Measurements from ENCODE around the gene CCDC194. TPM values are rescaled to one million over a fixed set of nuclear protein-coding genes. Genes with fewer than 3 reads are reported as not detected.

Gene CCDC194
- total RNA-seq, 1 donor from 2014 or later, result 0.56 TPM

DNA sequence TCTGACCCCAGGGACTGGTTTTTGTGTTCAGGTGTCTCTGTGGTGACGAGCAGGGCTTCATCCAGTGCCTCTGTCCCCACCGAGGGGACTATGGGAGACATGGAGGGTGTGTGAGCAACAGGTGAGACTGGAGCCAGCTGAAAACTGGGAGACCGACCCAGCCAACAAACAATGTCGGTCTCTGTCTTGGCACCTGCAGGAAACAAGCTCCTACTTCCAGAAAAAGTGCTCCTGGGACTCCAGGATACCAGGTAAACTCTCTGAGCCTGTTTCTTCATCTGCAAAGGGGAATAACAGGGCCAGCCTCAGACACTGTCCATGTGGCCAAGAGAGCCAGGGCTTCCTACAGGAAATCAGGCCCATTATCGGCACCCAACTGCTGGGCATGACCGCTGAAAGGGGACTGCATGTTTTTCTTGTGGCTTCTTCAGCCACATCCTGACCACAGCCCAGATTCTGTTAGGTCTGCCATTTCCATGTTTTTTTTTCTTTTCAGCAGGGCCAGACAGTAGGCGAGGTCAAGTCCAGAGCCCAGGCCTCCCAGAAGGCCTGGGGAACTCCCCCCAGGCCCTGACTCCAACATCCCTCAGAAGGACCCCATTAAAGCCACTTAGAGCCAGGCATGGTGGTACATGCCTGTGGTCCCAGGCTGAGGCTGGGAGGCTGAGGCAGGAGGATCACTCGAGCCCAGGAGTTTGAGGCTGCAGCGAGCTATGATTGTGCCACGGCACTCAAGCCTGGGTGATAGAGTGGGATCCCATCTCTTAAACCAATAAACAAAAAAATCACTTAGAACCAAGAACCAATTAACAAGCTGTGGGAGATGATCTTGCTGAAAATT is 12.3 kb upstream of the CCDC194 start:
- H3K9me3 Mint-ChIP-seq, result no peaks in the 10 kb centered on the region
- TF ChIP-seq, protein P1, sequence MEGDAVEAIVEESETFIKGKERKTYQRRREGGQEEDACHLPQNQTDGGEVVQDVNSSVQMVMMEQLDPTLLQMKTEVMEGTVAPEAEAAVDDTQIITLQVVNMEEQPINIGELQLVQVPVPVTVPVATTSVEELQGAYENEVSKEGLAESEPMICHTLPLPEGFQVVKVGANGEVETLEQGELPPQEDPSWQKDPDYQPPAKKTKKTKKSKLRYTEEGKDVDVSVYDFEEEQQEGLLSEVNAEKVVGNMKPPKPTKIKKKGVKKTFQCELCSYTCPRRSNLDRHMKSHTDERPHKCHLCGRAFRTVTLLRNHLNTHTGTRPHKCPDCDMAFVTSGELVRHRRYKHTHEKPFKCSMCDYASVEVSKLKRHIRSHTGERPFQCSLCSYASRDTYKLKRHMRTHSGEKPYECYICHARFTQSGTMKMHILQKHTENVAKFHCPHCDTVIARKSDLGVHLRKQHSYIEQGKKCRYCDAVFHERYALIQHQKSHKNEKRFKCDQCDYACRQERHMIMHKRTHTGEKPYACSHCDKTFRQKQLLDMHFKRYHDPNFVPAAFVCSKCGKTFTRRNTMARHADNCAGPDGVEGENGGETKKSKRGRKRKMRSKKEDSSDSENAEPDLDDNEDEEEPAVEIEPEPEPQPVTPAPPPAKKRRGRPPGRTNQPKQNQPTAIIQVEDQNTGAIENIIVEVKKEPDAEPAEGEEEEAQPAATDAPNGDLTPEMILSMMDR (IDR thresholded peaks at IDR 0.05), result no peak
- TF ChIP-seq EZH2 (IDR thresholded peaks at IDR 0.05), result no peak
- TF ChIP-seq EZH2phosphoT487 (IDR thresholded peaks at IDR 0.05), result no peak
- H3K36me3 Mint-ChIP-seq, result no peaks in the 10 kb centered on the region

DNA sequence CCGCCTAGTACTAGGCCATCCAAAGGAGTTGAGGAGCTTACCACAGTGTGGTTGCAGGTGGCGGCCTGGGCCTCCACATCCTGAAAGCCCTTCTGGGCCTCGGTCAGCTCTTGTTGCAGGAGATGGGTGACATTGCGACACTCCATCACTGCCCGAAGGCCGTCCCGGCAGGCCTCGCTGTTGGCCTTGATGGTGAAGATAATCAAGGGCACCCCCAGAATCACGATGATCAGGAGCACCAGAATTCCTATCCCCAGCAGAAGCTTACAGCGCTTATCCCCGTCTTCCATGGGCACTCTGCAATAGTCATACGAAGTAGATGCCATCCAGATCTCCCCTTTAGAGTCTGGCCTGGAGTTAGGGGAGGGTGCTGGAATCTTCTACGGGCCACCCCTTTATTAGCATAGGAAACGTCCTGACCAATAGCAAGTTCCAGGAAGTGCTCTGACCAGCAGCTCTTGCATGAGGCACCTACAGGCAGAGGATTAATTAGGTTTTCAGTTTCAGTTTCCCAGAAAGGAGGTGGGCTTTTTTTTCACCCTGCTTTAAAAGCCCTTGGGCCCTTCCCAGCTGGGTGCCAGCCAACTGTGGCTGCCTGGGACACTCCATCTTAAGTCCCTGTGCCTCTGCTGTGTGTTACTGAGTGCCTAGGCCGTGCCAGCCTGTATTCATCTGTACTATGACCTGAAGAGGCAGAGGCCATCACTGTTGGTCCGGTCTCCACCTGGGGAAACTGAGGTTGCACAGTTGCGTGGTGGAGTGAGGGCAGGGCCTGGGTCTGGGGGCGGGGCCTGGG is 11.5 kb upstream of the CCDC194 start, which contains the start of gene BST2:
Gene BST2, minus strand, starts transcription at position 381 of the 796 bp plus-strand sequence. Its CDS starts 55 bp downstream, at position 326.
- Mint-ChIP-seq H3K27ac (peak within 1 kb of the TSS; percentile 57), H3K4me3 (peak within 1 kb of the TSS; percentile 86), H3K36me3 (no peaks in the 10 kb centered on the region), H3K4me1 (peaks cover 40% of the 10 kb centered on the region), H3K27me3 (ENCODE audit: insufficient read depth, low read depth) (peaks cover 5% of the 10 kb centered on the region), H3K9me3 (no peaks in the 10 kb centered on the region)
- Histone ChIP-seq H3K27ac (peak within 1 kb of the TSS; percentile 89), H4K20me1 (ENCODE audit: low read depth) (peaks cover 7% of the 10 kb centered on the region), H3K4me2 (peak within 1 kb of the TSS; percentile 90), H3K27me3 (no peaks in the 10 kb centered on the region), H3K9ac (no peak within 1 kb of the TSS), H2AFZ (replicated peaks) (no peak within 1 kb of the TSS), H3K79me2 (ENCODE audit: low read depth) (peaks cover 15% of the 10 kb centered on the region), H3K9me3 (ENCODE audit: low read depth) (no peaks in the 10 kb centered on the region), H3K4me1 (peaks cover 19% of the 10 kb centered on the region), H3K36me3 (no peaks in the 10 kb centered on the region), H3F3A (ENCODE audit: low read depth) (peaks cover 43% of the 10 kb centered on the region), H3K4me3 (peak within 1 kb of the TSS; percentile 61)
- peak; percentile 53 for DNase-seq (ENCODE audit: low spot score)
- TF ChIP-seq EZH2 (IDR thresholded peaks at IDR 0.05), result no peak
- TF ChIP-seq EZH2phosphoT487 (IDR thresholded peaks at IDR 0.05), result no peak
- TF ChIP-seq, protein P1 (IDR thresholded peaks at IDR 0.05), result no peak

More for the DNA sequence above, 12.3 kb upstream of the CCDC194 start:
- Histone ChIP-seq H3K79me2 (ENCODE audit: low read depth) (peaks cover 15% of the 10 kb centered on the region), H3K9me3 (ENCODE audit: low read depth) (no peaks in the 10 kb centered on the region), H2AFZ (replicated peaks) (no peak overlapping the region), H3K4me2 (no peak overlapping the region), H3K9ac (no peak overlapping the region), H3K27me3 (no peaks in the 10 kb centered on the region), H4K20me1 (ENCODE audit: low read depth) (peaks cover 7% of the 10 kb centered on the region), H3K36me3 (no peaks in the 10 kb centered on the region), H3K4me3 (no peak overlapping the region), H3K27ac (peak overlapping the region; percentile 40), H3K4me1 (peaks cover 19% of the 10 kb centered on the region), H3F3A (ENCODE audit: low read depth) (peaks cover 43% of the 10 kb centered on the region)
- Mint-ChIP-seq H3K4me1 (peaks cover 40% of the 10 kb centered on the region), H3K27me3 (ENCODE audit: insufficient read depth, low read depth) (peaks cover 5% of the 10 kb centered on the region), H3K4me3 (peak overlapping the region; percentile 77), H3K27ac (no peak overlapping the region)
- no peak for DNase-seq (ENCODE audit: low spot score)

DNA sequence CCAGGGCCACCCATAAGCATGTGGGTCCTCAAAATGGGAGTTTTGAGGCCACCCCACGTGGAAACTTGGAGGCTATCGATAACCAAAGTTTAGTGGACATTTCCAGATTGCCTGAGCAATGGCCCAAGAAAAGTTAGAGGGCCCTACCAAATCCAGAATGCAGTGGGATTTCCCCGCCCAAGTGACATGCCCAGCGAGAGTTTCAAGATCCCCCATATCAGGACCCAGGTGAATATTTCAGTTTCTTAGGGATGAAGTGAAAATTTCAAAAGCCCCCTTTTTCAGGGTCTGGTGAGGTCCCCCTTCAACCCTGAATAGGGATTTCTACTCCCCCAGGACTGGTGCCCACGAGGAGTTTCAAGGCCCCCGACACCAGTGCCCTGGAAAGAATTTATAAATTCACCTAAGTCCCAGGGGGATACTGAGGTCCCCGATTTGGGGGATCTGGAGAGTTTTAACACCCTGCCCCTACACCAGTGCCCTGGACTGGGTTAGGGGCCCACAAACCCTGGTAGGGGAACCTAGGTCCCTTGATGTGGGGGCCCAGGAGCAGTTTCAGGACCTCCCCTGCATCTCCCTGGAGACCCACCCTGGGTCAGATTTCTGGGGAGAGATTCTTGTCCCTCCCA is 10.7 kb upstream of the CCDC194 start:
- peak overlapping the region; percentile 90 for H3K4me2 ChIP-seq
- H2AFZ ChIP-seq (replicated peaks), result no peak overlapping the region
- no peaks in the 10 kb centered on the region for H3K9me3 ChIP-seq (ENCODE audit: low read depth)
- H3K4me3 Mint-ChIP-seq, result peak overlapping the region; percentile 86
- peaks cover 40% of the 10 kb centered on the region for H3K4me1 Mint-ChIP-seq
- no peaks in the 10 kb centered on the region for H3K9me3 Mint-ChIP-seq
- H3K9ac ChIP-seq, result no peak overlapping the region
- peaks cover 19% of the 10 kb centered on the region for H3K4me1 ChIP-seq
- H4K20me1 ChIP-seq (ENCODE audit: low read depth), result peaks cover 7% of the 10 kb centered on the region
- TF ChIP-seq, protein P1 (IDR thresholded peaks at IDR 0.05), result no peak
- no peak for TF ChIP-seq EZH2 (IDR thresholded peaks at IDR 0.05)
- no peak for TF ChIP-seq EZH2phosphoT487 (IDR thresholded peaks at IDR 0.05)
- H3K27me3 Mint-ChIP-seq (ENCODE audit: insufficient read depth, low read depth), result peaks cover 5% of the 10 kb centered on the region
- peaks cover 15% of the 10 kb centered on the region for H3K79me2 ChIP-seq (ENCODE audit: low read depth)
- H3K4me3 ChIP-seq, result peak overlapping the region; percentile 61
- DNase-seq (ENCODE audit: low spot score), result no peak
- H3K36me3 Mint-ChIP-seq, result no peaks in the 10 kb centered on the region
- H3K27me3 ChIP-seq, result no peaks in the 10 kb centered on the region
- H3K36me3 ChIP-seq, result no peaks in the 10 kb centered on the region
- H3K27ac Mint-ChIP-seq, result peak overlapping the region; percentile 29
- peak overlapping the region; percentile 89 for H3K27ac ChIP-seq
- H3F3A ChIP-seq (ENCODE audit: low read depth), result peaks cover 43% of the 10 kb centered on the region

All from neural progenitor cell (in vitro differentiated cells).